GM12892 (cell line): ENCODE results near the gene STAG3.

ENCODE experiments used
- POLR2A ChIP-seq: IDR thresholded peaks from 2 replicates; pipeline ENCODE4 v1.6.1; 2011; ENCODE audit warnings: low read depth, low read length, control low read depth
- POLR2AphosphoS5 ChIP-seq: IDR thresholded peaks from 2 replicates; pipeline ENCODE4 v1.6.1; 2011; ENCODE audit warnings: low read depth, low read length, control low read depth
- TAF1 ChIP-seq: IDR thresholded peaks from 2 replicates; pipeline ENCODE4 v1.6.1; 2011; ENCODE audit warnings: low read depth, mild to moderate bottlenecking, control low read depth, low read length, borderline replicate concordance

DNA sequence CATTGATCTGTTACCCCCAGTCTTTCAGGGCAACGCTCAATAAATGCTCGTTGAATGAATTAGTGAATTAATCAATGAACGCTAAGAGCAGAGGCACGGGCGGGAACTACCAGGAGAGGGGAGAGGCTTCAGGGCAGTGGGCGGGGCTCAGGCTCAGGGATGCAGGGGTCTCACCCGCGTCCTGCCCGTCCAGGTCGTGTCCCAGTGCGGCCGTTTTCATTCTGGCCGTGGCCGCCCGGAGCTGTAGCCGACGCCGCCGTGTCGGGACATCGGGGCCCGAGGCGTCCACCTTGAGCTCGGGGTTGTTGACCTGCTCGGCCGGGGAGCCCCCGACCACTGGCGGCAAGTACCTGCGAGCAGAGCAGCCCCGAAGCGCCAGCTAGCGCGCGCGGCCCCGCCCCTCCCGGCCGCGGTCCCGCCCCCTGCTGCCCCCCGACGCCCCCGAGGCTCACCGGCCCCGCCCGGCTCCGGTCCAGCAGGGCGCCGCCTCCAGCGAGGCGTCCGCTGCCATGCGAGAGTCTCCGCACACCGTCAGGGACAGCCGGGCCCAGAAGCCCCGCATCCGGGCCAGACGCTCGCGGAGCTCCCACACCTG, 6.5 kb upstream of the STAG3 start:
- TF ChIP-seq POLR2AphosphoS5, result no peak
- TF ChIP-seq POLR2A, result no peak
- no peak for TF ChIP-seq TAF1
